Measurements from ENCODE around the gene GRAMD2B. TPM values are rescaled to one million over a fixed set of nuclear protein-coding genes. Genes with fewer than 3 reads are reported as not detected.

GRAMD2B gene
- total and polyA plus RNA-seq, 2 of the 8 experiments (the other 6 are each of a cell fraction or from before 2014, with no cell fraction given) = 6.4 to 9.4 TPM

DNA sequence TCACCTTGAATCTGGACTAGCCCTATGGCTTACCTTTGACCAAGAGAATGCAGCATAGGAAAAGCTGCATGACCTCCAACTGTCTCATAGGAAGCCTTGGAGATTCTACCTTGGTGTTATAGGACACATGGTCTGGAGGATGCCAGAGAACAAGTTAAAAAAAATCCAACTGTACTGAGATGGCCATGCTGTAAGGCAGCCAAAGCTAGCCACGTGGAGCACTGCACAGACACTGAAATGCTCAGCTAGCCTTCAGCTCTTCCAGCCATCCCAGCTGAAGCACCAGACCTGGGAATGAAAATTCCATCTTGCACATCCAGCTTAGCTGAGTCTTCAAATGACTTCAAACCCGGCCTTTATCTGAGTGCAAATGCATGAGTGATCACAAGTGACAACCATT, 6.0 kb upstream of the GRAMD2B start (continued):
- TF ChIP-seq, protein P1, sequence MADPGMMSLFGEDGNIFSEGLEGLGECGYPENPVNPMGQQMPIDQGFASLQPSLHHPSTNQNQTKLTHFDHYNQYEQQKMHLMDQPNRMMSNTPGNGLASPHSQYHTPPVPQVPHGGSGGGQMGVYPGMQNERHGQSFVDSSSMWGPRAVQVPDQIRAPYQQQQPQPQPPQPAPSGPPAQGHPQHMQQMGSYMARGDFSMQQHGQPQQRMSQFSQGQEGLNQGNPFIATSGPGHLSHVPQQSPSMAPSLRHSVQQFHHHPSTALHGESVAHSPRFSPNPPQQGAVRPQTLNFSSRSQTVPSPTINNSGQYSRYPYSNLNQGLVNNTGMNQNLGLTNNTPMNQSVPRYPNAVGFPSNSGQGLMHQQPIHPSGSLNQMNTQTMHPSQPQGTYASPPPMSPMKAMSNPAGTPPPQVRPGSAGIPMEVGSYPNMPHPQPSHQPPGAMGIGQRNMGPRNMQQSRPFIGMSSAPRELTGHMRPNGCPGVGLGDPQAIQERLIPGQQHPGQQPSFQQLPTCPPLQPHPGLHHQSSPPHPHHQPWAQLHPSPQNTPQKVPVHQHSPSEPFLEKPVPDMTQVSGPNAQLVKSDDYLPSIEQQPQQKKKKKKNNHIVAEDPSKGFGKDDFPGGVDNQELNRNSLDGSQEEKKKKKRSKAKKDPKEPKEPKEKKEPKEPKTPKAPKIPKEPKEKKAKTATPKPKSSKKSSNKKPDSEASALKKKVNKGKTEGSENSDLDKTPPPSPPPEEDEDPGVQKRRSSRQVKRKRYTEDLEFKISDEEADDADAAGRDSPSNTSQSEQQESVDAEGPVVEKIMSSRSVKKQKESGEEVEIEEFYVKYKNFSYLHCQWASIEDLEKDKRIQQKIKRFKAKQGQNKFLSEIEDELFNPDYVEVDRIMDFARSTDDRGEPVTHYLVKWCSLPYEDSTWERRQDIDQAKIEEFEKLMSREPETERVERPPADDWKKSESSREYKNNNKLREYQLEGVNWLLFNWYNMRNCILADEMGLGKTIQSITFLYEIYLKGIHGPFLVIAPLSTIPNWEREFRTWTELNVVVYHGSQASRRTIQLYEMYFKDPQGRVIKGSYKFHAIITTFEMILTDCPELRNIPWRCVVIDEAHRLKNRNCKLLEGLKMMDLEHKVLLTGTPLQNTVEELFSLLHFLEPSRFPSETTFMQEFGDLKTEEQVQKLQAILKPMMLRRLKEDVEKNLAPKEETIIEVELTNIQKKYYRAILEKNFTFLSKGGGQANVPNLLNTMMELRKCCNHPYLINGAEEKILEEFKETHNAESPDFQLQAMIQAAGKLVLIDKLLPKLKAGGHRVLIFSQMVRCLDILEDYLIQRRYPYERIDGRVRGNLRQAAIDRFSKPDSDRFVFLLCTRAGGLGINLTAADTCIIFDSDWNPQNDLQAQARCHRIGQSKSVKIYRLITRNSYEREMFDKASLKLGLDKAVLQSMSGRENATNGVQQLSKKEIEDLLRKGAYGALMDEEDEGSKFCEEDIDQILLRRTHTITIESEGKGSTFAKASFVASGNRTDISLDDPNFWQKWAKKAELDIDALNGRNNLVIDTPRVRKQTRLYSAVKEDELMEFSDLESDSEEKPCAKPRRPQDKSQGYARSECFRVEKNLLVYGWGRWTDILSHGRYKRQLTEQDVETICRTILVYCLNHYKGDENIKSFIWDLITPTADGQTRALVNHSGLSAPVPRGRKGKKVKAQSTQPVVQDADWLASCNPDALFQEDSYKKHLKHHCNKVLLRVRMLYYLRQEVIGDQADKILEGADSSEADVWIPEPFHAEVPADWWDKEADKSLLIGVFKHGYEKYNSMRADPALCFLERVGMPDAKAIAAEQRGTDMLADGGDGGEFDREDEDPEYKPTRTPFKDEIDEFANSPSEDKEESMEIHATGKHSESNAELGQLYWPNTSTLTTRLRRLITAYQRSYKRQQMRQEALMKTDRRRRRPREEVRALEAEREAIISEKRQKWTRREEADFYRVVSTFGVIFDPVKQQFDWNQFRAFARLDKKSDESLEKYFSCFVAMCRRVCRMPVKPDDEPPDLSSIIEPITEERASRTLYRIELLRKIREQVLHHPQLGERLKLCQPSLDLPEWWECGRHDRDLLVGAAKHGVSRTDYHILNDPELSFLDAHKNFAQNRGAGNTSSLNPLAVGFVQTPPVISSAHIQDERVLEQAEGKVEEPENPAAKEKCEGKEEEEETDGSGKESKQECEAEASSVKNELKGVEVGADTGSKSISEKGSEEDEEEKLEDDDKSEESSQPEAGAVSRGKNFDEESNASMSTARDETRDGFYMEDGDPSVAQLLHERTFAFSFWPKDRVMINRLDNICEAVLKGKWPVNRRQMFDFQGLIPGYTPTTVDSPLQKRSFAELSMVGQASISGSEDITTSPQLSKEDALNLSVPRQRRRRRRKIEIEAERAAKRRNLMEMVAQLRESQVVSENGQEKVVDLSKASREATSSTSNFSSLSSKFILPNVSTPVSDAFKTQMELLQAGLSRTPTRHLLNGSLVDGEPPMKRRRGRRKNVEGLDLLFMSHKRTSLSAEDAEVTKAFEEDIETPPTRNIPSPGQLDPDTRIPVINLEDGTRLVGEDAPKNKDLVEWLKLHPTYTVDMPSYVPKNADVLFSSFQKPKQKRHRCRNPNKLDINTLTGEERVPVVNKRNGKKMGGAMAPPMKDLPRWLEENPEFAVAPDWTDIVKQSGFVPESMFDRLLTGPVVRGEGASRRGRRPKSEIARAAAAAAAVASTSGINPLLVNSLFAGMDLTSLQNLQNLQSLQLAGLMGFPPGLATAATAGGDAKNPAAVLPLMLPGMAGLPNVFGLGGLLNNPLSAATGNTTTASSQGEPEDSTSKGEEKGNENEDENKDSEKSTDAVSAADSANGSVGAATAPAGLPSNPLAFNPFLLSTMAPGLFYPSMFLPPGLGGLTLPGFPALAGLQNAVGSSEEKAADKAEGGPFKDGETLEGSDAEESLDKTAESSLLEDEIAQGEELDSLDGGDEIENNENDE (IDR thresholded peaks at IDR 0.05; ENCODE audit: insufficient replicate concordance, low read length) = no peak
- no peak for TF ChIP-seq EZH2 (IDR thresholded peaks at IDR 0.05; ENCODE audit: low read depth, low read length, severe bottlenecking)
- TF ChIP-seq, protein P2, sequence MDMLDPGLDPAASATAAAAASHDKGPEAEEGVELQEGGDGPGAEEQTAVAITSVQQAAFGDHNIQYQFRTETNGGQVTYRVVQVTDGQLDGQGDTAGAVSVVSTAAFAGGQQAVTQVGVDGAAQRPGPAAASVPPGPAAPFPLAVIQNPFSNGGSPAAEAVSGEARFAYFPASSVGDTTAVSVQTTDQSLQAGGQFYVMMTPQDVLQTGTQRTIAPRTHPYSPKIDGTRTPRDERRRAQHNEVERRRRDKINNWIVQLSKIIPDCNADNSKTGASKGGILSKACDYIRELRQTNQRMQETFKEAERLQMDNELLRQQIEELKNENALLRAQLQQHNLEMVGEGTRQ (IDR thresholded peaks at IDR 0.05; ENCODE audit: low read length) = no peak
- no peak for TF ChIP-seq KDM1A (IDR thresholded peaks at IDR 0.05; ENCODE audit: borderline replicate concordance, low read length)
- no peak for TF ChIP-seq ASH2L (IDR thresholded peaks at IDR 0.05; ENCODE audit: low read length)
- TF ChIP-seq PHF8 (conservative IDR thresholded peaks at IDR 0.05; ENCODE audit: low read depth, low read length) = no peak
- no peak for TF ChIP-seq YY1 (IDR thresholded peaks at IDR 0.05; ENCODE audit: low read depth, low read length)
- TF ChIP-seq, protein P3, sequence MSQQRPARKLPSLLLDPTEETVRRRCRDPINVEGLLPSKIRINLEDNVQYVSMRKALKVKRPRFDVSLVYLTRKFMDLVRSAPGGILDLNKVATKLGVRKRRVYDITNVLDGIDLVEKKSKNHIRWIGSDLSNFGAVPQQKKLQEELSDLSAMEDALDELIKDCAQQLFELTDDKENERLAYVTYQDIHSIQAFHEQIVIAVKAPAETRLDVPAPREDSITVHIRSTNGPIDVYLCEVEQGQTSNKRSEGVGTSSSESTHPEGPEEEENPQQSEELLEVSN (IDR thresholded peaks at IDR 0.05) = no peak
- TF ChIP-seq MAFK (IDR thresholded peaks at IDR 0.05; ENCODE audit: low read depth, low read length) = no peak
- no peak for TF ChIP-seq CBX5 (IDR thresholded peaks at IDR 0.05; ENCODE audit: low read depth, low read length)

Measured in H1 (cell line).